K562 (cell line): Measurements from ENCODE around the gene ACTN1.

ENCODE experiments used
- ELF1 ChIP-seq: fragments of 200-800 bp; sonication (Bioruptor generic); IDR thresholded peaks from 2 replicates; pipeline ENCODE4 v1.6.1; 2016; ENCODE audit warnings: missing genetic modification characterization, missing compliant biosample characterization
- MCM2 ChIP-seq: fragments of 450-650 bp; IDR thresholded peaks from 2 replicates; pipeline ENCODE4 v1.6.1; 2017; ENCODE audit warnings: low read depth, mild to moderate bottlenecking
- NR1H2 ChIP-seq: sonication (generic); formaldehyde crosslinking; IDR thresholded peaks from 2 replicates; pipeline ENCODE4 v1.4.0; 2020; ENCODE audit warnings: mild to moderate bottlenecking, missing genetic modification reagents
- POLR2G ChIP-seq: fragments of 200-400 bp; formaldehyde crosslinking; IDR thresholded peaks from 2 replicates; pipeline ENCODE4 v1.6.1; 2017; ENCODE audit warnings: low read depth, mild to moderate bottlenecking, antibody characterized with exemption, low read length, moderate library complexity
- TSC22D4 ChIP-seq: fragments of 450-650 bp; IDR thresholded peaks from 2 replicates; pipeline ENCODE4 v1.6.1; 2016; ENCODE audit warnings: missing genetic modification characterization, missing biosample characterization, control low read depth
- ZBTB7A ChIP-seq: IDR thresholded peaks from 2 replicates; pipeline ENCODE4 v1.6.1; 2011; ENCODE audit warnings: low read depth, mild to moderate bottlenecking, low read length, moderate library complexity, borderline replicate concordance; ENCODE audit not compliant: control insufficient read depth
- ZNF274 ChIP-seq: IDR thresholded peaks from 2 replicates; pipeline ENCODE4 v1.6.1; 2011; ENCODE audit warnings: low read depth, mild to moderate bottlenecking, low read length, moderate library complexity, borderline replicate concordance

GRCh38 chr14:68893566-68893965 is 85.5 kb downstream of the ACTN1 start:
- TF ChIP-seq ZNF274: no peak
- no peak for TF ChIP-seq MCM2
- TF ChIP-seq ZBTB7A: no peak
- no peak for TF ChIP-seq POLR2G
- TF ChIP-seq ELF1 (tag): no peak
- TF ChIP-seq NR1H2: no peak
- TF ChIP-seq TSC22D4 (tag): no peak
